Mesendoderm (in vitro differentiated cells): ENCODE data around the gene DEUP1.

ENCODE experiments used
- DNase-seq: peaks from one replicate; pipeline ENCODE4 v3.0.0; 2013
- H2AK5ac ChIP-seq: 2 replicates; pipeline ENCODE4 v1.6.1; 2013; ENCODE audit warnings: low read length, inconsistent platforms
- H2BK120ac ChIP-seq: 2 replicates; pipeline ENCODE4 v1.6.1; 2013; ENCODE audit warnings: low read depth, mild to moderate bottlenecking, low read length, moderate library complexity, mixed read lengths
- H2BK15ac ChIP-seq: replicated peaks from 2 replicates; pipeline ENCODE4 v1.6.1; 2013; ENCODE audit warnings: low read depth, mild to moderate bottlenecking, moderate library complexity
- H2BK5ac ChIP-seq: 2 replicates; pipeline ENCODE4 v1.6.1; 2013; ENCODE audit warnings: low read length, inconsistent platforms
- H3K18ac ChIP-seq: 2 replicates; pipeline ENCODE4 v1.6.1; 2013; ENCODE audit warnings: mild to moderate bottlenecking, low read length, mixed read lengths
- H3K23ac ChIP-seq: one replicate; pipeline ENCODE4 v1.6.1; 2013; ENCODE audit warnings: low read length
- H3K27ac ChIP-seq: 2 replicates; pipeline ENCODE4 v1.5.1; 2013; ENCODE audit warnings: low read depth, mild to moderate bottlenecking, inconsistent platforms, low read length, moderate library complexity
- H3K27me3 ChIP-seq: 2 replicates; pipeline ENCODE4 v1.6.1; 2013; ENCODE audit warnings: low read length, control low read depth, mild to moderate bottlenecking, inconsistent platforms; ENCODE audit not compliant: insufficient read depth, poor library complexity
- H3K36me3 ChIP-seq: 2 replicates; pipeline ENCODE4 v1.6.1; 2013; ENCODE audit warnings: low read length, inconsistent platforms; ENCODE audit not compliant: control insufficient read depth, insufficient read depth
- H3K4ac ChIP-seq: one replicate; pipeline ENCODE4 v1.6.1; 2013; ENCODE audit warnings: low read depth, mild to moderate bottlenecking, low read length, moderate library complexity
- H3K4me1 ChIP-seq: 2 replicates; pipeline ENCODE4 v1.6.1; 2013; ENCODE audit warnings: low read depth, low read length, inconsistent platforms; ENCODE audit not compliant: control insufficient read depth
- H3K4me2 ChIP-seq: 2 replicates; pipeline ENCODE4 v1.6.1; 2013; ENCODE audit warnings: low read length
- H3K4me3 ChIP-seq: 2 replicates; pipeline ENCODE4 v1.5.1; 2013; ENCODE audit warnings: mild to moderate bottlenecking, low read length
- H3K56ac ChIP-seq: one replicate; pipeline ENCODE4 v1.6.1; 2013; ENCODE audit warnings: low read length
- H3K79me1 ChIP-seq: 2 replicates; pipeline ENCODE4 v1.6.1; 2013; ENCODE audit warnings: low read length, inconsistent platforms
- H3K79me2 ChIP-seq: 2 replicates; pipeline ENCODE4 v1.6.1; 2013; ENCODE audit warnings: mild to moderate bottlenecking, low read length; ENCODE audit not compliant: control insufficient read depth, insufficient read depth
- H3K9ac ChIP-seq: 2 replicates; pipeline ENCODE4 v1.6.1; 2013; ENCODE audit warnings: low read length, inconsistent platforms
- H4K5ac ChIP-seq: one replicate; pipeline ENCODE4 v1.6.1; 2013; ENCODE audit warnings: low read length
- H4K8ac ChIP-seq: one replicate; pipeline ENCODE4 v1.6.1; 2013; ENCODE audit warnings: low read depth, mild to moderate bottlenecking, control low read depth, low read length, moderate library complexity
- WGBS: extraction: QIAGEN DNeasy Blood & Tissue Kit; methylation state at CpG from one replicate; pipeline ENCODE4 v1.1.7; 2013; ENCODE audit warnings: low lambda C conversion rate, missing lambda C conversion rate; ENCODE audit not compliant: insufficient coverage; ENCODE audit errors: extremely low coverage; 5-methylcytosine and 5-hydroxymethylcytosine counted together

The DEUP1 gene

GRCh38 chr11:93464927-93465540, 134.5 kb downstream of the DEUP1 start:
- Histone ChIP-seq H3K4me1 (no peaks in the 10 kb centered on the region), H2BK120ac (no peak overlapping the region), H2BK5ac (no peak overlapping the region), H3K27ac (no peak overlapping the region), H3K9ac (no peak overlapping the region), H3K4me3 (no peak overlapping the region), H3K79me1 (no peaks in the 10 kb centered on the region), H3K18ac (no peak overlapping the region), H3K4ac (no peak overlapping the region), H3K79me2 (no peaks in the 10 kb centered on the region), H3K36me3 (no peaks in the 10 kb centered on the region), H2AK5ac (no peak overlapping the region), H2BK15ac (no peak overlapping the region), H3K4me2 (no peak overlapping the region), H3K23ac (no peak overlapping the region), H4K8ac (no peak overlapping the region), H4K5ac (no peak overlapping the region), H3K56ac (no peak overlapping the region), H3K27me3 (no peaks in the 10 kb centered on the region)
- no CpG with 5 or more reads among the region's 3 CpGs for WGBS
- no peak for DNase-seq

GRCh38 chr11:93467054-93467453, 136.5 kb downstream of the DEUP1 start:
- Histone ChIP-seq H3K18ac (no peak overlapping the region), H3K56ac (peak overlapping the region; percentile 56), H2BK5ac (no peak overlapping the region), H3K27ac (no peak overlapping the region), H3K4me2 (no peak overlapping the region), H2BK15ac (no peak overlapping the region), H3K27me3 (no peaks in the 10 kb centered on the region), H4K8ac (no peak overlapping the region), H3K9ac (no peak overlapping the region), H3K4ac (no peak overlapping the region), H3K79me1 (no peaks in the 10 kb centered on the region), H4K5ac (no peak overlapping the region), H3K4me1 (no peaks in the 10 kb centered on the region), H3K23ac (no peak overlapping the region), H2AK5ac (no peak overlapping the region), H3K4me3 (no peak overlapping the region), H2BK120ac (no peak overlapping the region), H3K79me2 (no peaks in the 10 kb centered on the region), H3K36me3 (no peaks in the 10 kb centered on the region)
- DNase-seq = no peak
- WGBS = no CpG with 5 or more reads among the region's 4 CpGs

GRCh38 chr11:93468290-93468689, 137.7 kb downstream of the DEUP1 start:
- Histone ChIP-seq H3K27me3 (no peaks in the 10 kb centered on the region), H3K4me1 (no peaks in the 10 kb centered on the region), H3K79me2 (no peaks in the 10 kb centered on the region), H2BK120ac (no peak overlapping the region), H2BK5ac (no peak overlapping the region), H3K79me1 (no peaks in the 10 kb centered on the region), H4K5ac (no peak overlapping the region), H4K8ac (no peak overlapping the region), H3K27ac (no peak overlapping the region), H3K36me3 (no peaks in the 10 kb centered on the region), H2AK5ac (no peak overlapping the region), H3K23ac (no peak overlapping the region), H2BK15ac (no peak overlapping the region), H3K4ac (no peak overlapping the region), H3K4me3 (no peak overlapping the region), H3K4me2 (no peak overlapping the region), H3K9ac (no peak overlapping the region), H3K18ac (no peak overlapping the region), H3K56ac (no peak overlapping the region)
- no CpG with 5 or more reads among the region's 5 CpGs for WGBS
- no peak for DNase-seq

GRCh38 chr11:93474123-93474522, 143.6 kb downstream of the DEUP1 start:
- H4K8ac ChIP-seq = no peak overlapping the region
- no peak overlapping the region for H3K9ac ChIP-seq
- H2BK5ac ChIP-seq = no peak overlapping the region
- no peak overlapping the region for H2AK5ac ChIP-seq
- H3K23ac ChIP-seq = no peak overlapping the region
- H3K4me1 ChIP-seq = peaks cover 11% of the 10 kb centered on the region
- H4K5ac ChIP-seq = no peak overlapping the region
- peaks cover 2% of the 10 kb centered on the region for H3K79me1 ChIP-seq
- no peaks in the 10 kb centered on the region for H3K36me3 ChIP-seq
- DNase-seq = no peak
- H3K4ac ChIP-seq = no peak overlapping the region
- H2BK15ac ChIP-seq = no peak overlapping the region
- no CpG with 5 or more reads among the region's 1 CpG for WGBS
- no peak overlapping the region for H3K4me2 ChIP-seq
- no peaks in the 10 kb centered on the region for H3K27me3 ChIP-seq
- H3K79me2 ChIP-seq = no peaks in the 10 kb centered on the region
- no peak overlapping the region for H3K18ac ChIP-seq
- H3K4me3 ChIP-seq = no peak overlapping the region
- no peak overlapping the region for H3K27ac ChIP-seq
- H2BK120ac ChIP-seq = no peak overlapping the region
- H3K56ac ChIP-seq = no peak overlapping the region

- Histone ChIP-seq H3K27ac (peak overlapping the region; percentile 84), H3K4ac (no peak overlapping the region), H2BK5ac (no peak overlapping the region)
Observed at GRCh38 chr11:93476796-93477195, 146.3 kb downstream of the DEUP1 start.

GRCh38 chr11:93477684-93478234, 147.2 kb downstream of the DEUP1 start:
- peak overlapping the region; percentile 84 for H3K27ac ChIP-seq
- peak; percentile 83 for DNase-seq

More at GRCh38 chr11:93476796-93477195, 146.3 kb downstream of the DEUP1 start:
- Histone ChIP-seq H3K23ac (no peak overlapping the region), H2BK120ac (no peak overlapping the region), H3K56ac (peak overlapping the region; percentile 70), H3K4me2 (no peak overlapping the region), H3K36me3 (no peaks in the 10 kb centered on the region), H4K8ac (no peak overlapping the region), H3K79me2 (no peaks in the 10 kb centered on the region), H4K5ac (no peak overlapping the region), H3K18ac (peak overlapping the region; percentile 33), H2AK5ac (no peak overlapping the region), H3K27me3 (no peaks in the 10 kb centered on the region), H3K4me1 (peaks cover 11% of the 10 kb centered on the region), H3K4me3 (no peak overlapping the region), H2BK15ac (no peak overlapping the region), H3K79me1 (peaks cover 2% of the 10 kb centered on the region), H3K9ac (no peak overlapping the region)
- no CpG with 5 or more reads among the region's 3 CpGs for WGBS
- no peak for DNase-seq

More at GRCh38 chr11:93477684-93478234, 147.2 kb downstream of the DEUP1 start:
- no peak overlapping the region for H2BK5ac ChIP-seq
- no peak overlapping the region for H3K4me2 ChIP-seq
- H2BK15ac ChIP-seq = no peak overlapping the region
- peak overlapping the region; percentile 23 for H4K5ac ChIP-seq
- no peak overlapping the region for H3K4ac ChIP-seq
- H3K23ac ChIP-seq = peak overlapping the region; percentile 89
- H2AK5ac ChIP-seq = no peak overlapping the region
- H3K4me1 ChIP-seq = peaks cover 11% of the 10 kb centered on the region
- no peaks in the 10 kb centered on the region for H3K27me3 ChIP-seq
- no peaks in the 10 kb centered on the region for H3K79me2 ChIP-seq
- peak overlapping the region; percentile 70 for H3K56ac ChIP-seq
- H4K8ac ChIP-seq = no peak overlapping the region
- no peak overlapping the region for H2BK120ac ChIP-seq
- no peaks in the 10 kb centered on the region for H3K36me3 ChIP-seq
- peak overlapping the region; percentile 33 for H3K18ac ChIP-seq
- peaks cover 4% of the 10 kb centered on the region for H3K79me1 ChIP-seq
- no CpG with 5 or more reads among the region's 11 CpGs for WGBS
- H3K9ac ChIP-seq = peak overlapping the region; percentile 38
- no peak overlapping the region for H3K4me3 ChIP-seq
